Neural progenitor cell (in vitro differentiated cells): ENCODE measurements around the gene CACHD1. TPM values are rescaled to one million over a fixed set of nuclear protein-coding genes. Genes with fewer than 3 reads are reported as not detected.

ENCODE experiments used
- DNase-seq: peaks from one replicate; pipeline ENCODE4 v3.0.0-alpha.2; 2016; ENCODE audit warnings: low spot score
- H2AFZ ChIP-seq: fragments of 200-600 bp; sonication (generic); replicated peaks from 2 replicates; pipeline ENCODE4 v1.6.1; 2016; ENCODE audit warnings: antibody characterized with exemption
- H3F3A ChIP-seq: fragments of 200-600 bp; sonication (generic); 2 replicates; pipeline ENCODE4 v1.6.1; 2016; ENCODE audit warnings: antibody characterized with exemption, low read depth
- H3K27ac ChIP-seq: fragments of 200-600 bp; sonication (generic); 2 replicates; pipeline ENCODE4 v1.5.1; 2016; ENCODE audit warnings: mild to moderate bottlenecking
- H3K27me3 ChIP-seq: fragments of 200-600 bp; sonication (generic); 2 replicates; pipeline ENCODE4 v1.6.1; 2016; ENCODE audit warnings: mild to moderate bottlenecking, moderate library complexity
- H3K36me3 ChIP-seq: fragments of 200-600 bp; sonication (generic); 2 replicates; pipeline ENCODE4 v1.5.1; 2016
- H3K4me1 ChIP-seq: fragments of 200-600 bp; sonication (generic); 2 replicates; pipeline ENCODE4 v1.6.1; 2016; ENCODE audit warnings: mixed run types
- H3K4me2 ChIP-seq: fragments of 200-600 bp; sonication (generic); 2 replicates; pipeline ENCODE4 v1.6.1; 2016
- H3K4me3 ChIP-seq: fragments of 200-600 bp; sonication (generic); 2 replicates; pipeline ENCODE4 v1.5.1; 2016
- H3K79me2 ChIP-seq: fragments of 200-600 bp; sonication (generic); 2 replicates; pipeline ENCODE4 v1.6.1; 2016; ENCODE audit warnings: low read depth
- H3K9ac ChIP-seq: fragments of 200-600 bp; sonication (generic); 2 replicates; pipeline ENCODE4 v1.6.1; 2016
- H3K9me3 ChIP-seq: fragments of 200-600 bp; sonication (generic); 2 replicates; pipeline ENCODE4 v1.5.1; 2016; ENCODE audit warnings: low read depth
- H4K20me1 ChIP-seq: fragments of 200-600 bp; sonication (generic); 2 replicates; pipeline ENCODE4 v1.6.1; 2016; ENCODE audit warnings: low read depth
- H3K27ac Mint-ChIP-seq: 3 replicates; pipeline ENCODE4 v1.8.0; 2021; ENCODE audit warnings: mixed read lengths
- H3K27me3 Mint-ChIP-seq: 2 replicates; pipeline ENCODE4 v1.8.0; 2022; ENCODE audit warnings: low read depth, mild to moderate bottlenecking, inconsistent platforms, moderate library complexity, mixed read lengths; ENCODE audit not compliant: insufficient read depth
- H3K36me3 Mint-ChIP-seq: 3 replicates; pipeline ENCODE4 v1.8.0; 2021; ENCODE audit warnings: mixed read lengths
- H3K4me1 Mint-ChIP-seq: 3 replicates; pipeline ENCODE4 v1.8.0; 2021; ENCODE audit warnings: mixed read lengths
- H3K4me3 Mint-ChIP-seq: 3 replicates; pipeline ENCODE4 v1.8.0; 2021; ENCODE audit warnings: mild to moderate bottlenecking, moderate library complexity, mixed read lengths
- H3K9me3 Mint-ChIP-seq: 3 replicates; pipeline ENCODE4 v1.8.0; 2020; ENCODE audit warnings: mixed read lengths
- CTCF ChIP-seq: fragments of 200-600 bp; sonication (generic); IDR thresholded peaks from 2 replicates; pipeline ENCODE4 v1.5.1; 2017; ENCODE audit warnings: antibody characterized with exemption, mild to moderate bottlenecking
- EZH2 ChIP-seq: fragments of 200-600 bp; sonication (generic); IDR thresholded peaks from 2 replicates; pipeline ENCODE4 v1.6.1; 2017; ENCODE audit warnings: antibody characterized with exemption, mild to moderate bottlenecking, moderate library complexity
- EZH2phosphoT487 ChIP-seq: fragments of 200-600 bp; sonication (generic); IDR thresholded peaks from 2 replicates; pipeline ENCODE4 v1.6.1; 2017; ENCODE audit warnings: antibody characterized with exemption
- total RNA-seq: library from RNA; depleted of rRNA; stranded (reverse); fragments of >200 nt; gene quantifications from 2 replicates; pipeline ENCODE4 v1.2.3, GENCODE V29; 2015; ENCODE audit warnings: low replicate concordance

CACHD1 gene
- total RNA-seq, 1 donor from 2014 or later = 61.0 TPM

- Histone ChIP-seq H3K36me3 (no peaks in the 10 kb centered on the region), H3K27me3 (no peaks in the 10 kb centered on the region), H4K20me1 (peaks cover 66% of the 10 kb centered on the region), H3F3A (peaks cover 44% of the 10 kb centered on the region), H3K4me1 (peaks cover 57% of the 10 kb centered on the region), H3K9ac (no peak overlapping the region), H3K4me2 (peak overlapping the region; percentile 37), H3K4me3 (no peak overlapping the region), H3K9me3 (no peaks in the 10 kb centered on the region), H2AFZ (no peak overlapping the region), H3K79me2 (peaks cover 86% of the 10 kb centered on the region), H3K27ac (peak overlapping the region; percentile 59)
- peak; percentile 32 for DNase-seq
- peak overlapping the region; percentile 96 for H3K27ac Mint-ChIP-seq
- H3K4me3 Mint-ChIP-seq = peak overlapping the region; percentile 46
- H3K36me3 Mint-ChIP-seq = peaks cover 4% of the 10 kb centered on the region
- peaks cover under 1% of the 10 kb centered on the region for H3K9me3 Mint-ChIP-seq
- TF ChIP-seq EZH2 = no peak
- TF ChIP-seq EZH2phosphoT487 = no peak
- TF ChIP-seq CTCF = no peak
- peaks cover 73% of the 10 kb centered on the region for H3K4me1 Mint-ChIP-seq
- H3K27me3 Mint-ChIP-seq = no peaks in the 10 kb centered on the region
Measured at GRCh38 chr1:64575881-64576676, 106.2 kb downstream of the CACHD1 start.

DNA sequence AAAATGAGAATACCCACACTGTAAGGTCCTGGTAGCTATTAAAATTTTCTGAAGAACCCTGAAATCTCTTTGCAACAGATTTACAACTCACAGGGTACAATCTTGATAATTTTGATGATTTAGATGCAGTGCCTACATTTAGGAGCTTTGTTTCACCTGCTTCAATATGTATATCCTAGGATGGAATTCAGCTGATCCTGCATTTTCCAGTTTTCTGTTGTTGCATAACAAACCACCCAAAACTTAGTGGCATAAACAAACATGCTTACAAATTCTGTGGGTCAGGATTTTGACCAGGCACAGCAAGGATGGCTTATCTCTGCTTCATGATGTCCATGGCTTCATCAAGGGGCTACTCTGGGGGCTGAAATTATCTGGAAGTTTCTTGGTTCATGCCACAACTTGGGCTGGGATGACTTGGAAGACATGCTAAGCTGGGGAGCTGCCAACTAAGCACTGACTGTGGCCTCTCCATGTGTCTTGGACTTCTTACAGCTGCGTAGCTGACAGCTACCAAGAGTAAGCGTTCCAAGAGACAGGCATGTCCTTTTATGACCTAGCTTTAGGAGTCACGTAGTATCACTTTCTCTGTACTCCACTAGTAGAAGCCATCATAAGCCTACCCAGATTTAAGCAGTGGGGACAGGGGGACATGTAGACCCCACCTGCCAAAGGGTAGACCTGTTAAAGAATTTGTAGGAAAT lies 108.5 kb downstream of the CACHD1 start:
- H3K27me3 Mint-ChIP-seq = peaks cover 2% of the 10 kb centered on the region
- H3K4me3 ChIP-seq = no peak overlapping the region
- H4K20me1 ChIP-seq = peaks cover 42% of the 10 kb centered on the region
- H3K27me3 ChIP-seq = no peaks in the 10 kb centered on the region
- H2AFZ ChIP-seq = no peak overlapping the region
- no peak overlapping the region for H3K4me2 ChIP-seq
- peak overlapping the region; percentile 27 for H3K27ac Mint-ChIP-seq
- no peak overlapping the region for H3K27ac ChIP-seq
- no peak for DNase-seq
- H3K4me1 ChIP-seq = peaks cover 44% of the 10 kb centered on the region
- peaks cover 58% of the 10 kb centered on the region for H3K4me1 Mint-ChIP-seq
- peaks cover 30% of the 10 kb centered on the region for H3F3A ChIP-seq
- TF ChIP-seq EZH2phosphoT487 (no peak), EZH2 (no peak), CTCF (no peak)
- no peak overlapping the region for H3K4me3 Mint-ChIP-seq
- H3K79me2 ChIP-seq = peaks cover 83% of the 10 kb centered on the region
- no peaks in the 10 kb centered on the region for H3K36me3 ChIP-seq
- no peak overlapping the region for H3K9ac ChIP-seq
- peaks cover 2% of the 10 kb centered on the region for H3K9me3 Mint-ChIP-seq
- H3K9me3 ChIP-seq = no peaks in the 10 kb centered on the region
- H3K36me3 Mint-ChIP-seq = peaks cover 23% of the 10 kb centered on the region

DNA sequence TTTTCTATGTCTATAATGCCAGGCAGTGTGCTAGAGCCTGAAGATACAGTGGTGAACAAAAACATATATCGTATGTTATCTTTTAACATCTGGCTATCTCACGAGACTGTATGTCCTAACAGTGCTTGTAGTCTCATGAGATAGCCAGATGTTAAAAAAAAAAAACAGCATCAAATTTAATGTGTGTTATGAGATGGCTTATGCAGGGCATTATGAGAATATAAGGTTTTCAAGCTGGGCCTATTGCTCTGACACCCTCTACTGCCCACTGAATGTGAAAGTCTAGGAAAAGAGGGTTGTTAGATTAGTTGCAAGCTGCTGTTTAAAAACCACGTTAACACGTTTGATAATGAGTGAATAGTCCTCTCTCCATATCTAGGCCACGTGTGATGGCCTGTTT lies 109.8 kb downstream of the CACHD1 start:
- Mint-ChIP-seq H3K27me3 (peaks cover 2% of the 10 kb centered on the region), H3K4me3 (no peak overlapping the region), H3K27ac (no peak overlapping the region), H3K9me3 (peaks cover 2% of the 10 kb centered on the region), H3K36me3 (peaks cover 34% of the 10 kb centered on the region), H3K4me1 (peaks cover 45% of the 10 kb centered on the region)
- TF ChIP-seq EZH2phosphoT487 (no peak), CTCF (no peak), EZH2 (no peak)
- Histone ChIP-seq H3K4me3 (no peak overlapping the region), H3K4me1 (peaks cover 32% of the 10 kb centered on the region), H2AFZ (no peak overlapping the region), H3K27ac (no peak overlapping the region), H3K4me2 (no peak overlapping the region), H3K9ac (no peak overlapping the region), H3K27me3 (no peaks in the 10 kb centered on the region), H3K79me2 (peaks cover 82% of the 10 kb centered on the region), H3F3A (peaks cover 24% of the 10 kb centered on the region), H3K36me3 (no peaks in the 10 kb centered on the region), H3K9me3 (no peaks in the 10 kb centered on the region), H4K20me1 (peaks cover 29% of the 10 kb centered on the region)
- DNase-seq = no peak
